Stimulated activated CD4-positive, alpha-beta T cell treated with anti-CD3 and anti-CD28 coated beads, TNF-alpha, amount 100 ng/mL, for 24 hours (primary cell): ENCODE results near the gene DPAGT1.
"Not testable (repeated sequence)": the region's sequence is repeated elsewhere in the genome, so short reads cannot be mapped to it uniquely, and the experiment has no call there.

Experiments
- DNase-seq, 3 experiments: peaks; one replicate each; pipeline ENCODE4 v3.0.0-alpha.2; 2020; ENCODE audit warnings: low read depth in 3 of 3

The DPAGT1 gene

DNA sequence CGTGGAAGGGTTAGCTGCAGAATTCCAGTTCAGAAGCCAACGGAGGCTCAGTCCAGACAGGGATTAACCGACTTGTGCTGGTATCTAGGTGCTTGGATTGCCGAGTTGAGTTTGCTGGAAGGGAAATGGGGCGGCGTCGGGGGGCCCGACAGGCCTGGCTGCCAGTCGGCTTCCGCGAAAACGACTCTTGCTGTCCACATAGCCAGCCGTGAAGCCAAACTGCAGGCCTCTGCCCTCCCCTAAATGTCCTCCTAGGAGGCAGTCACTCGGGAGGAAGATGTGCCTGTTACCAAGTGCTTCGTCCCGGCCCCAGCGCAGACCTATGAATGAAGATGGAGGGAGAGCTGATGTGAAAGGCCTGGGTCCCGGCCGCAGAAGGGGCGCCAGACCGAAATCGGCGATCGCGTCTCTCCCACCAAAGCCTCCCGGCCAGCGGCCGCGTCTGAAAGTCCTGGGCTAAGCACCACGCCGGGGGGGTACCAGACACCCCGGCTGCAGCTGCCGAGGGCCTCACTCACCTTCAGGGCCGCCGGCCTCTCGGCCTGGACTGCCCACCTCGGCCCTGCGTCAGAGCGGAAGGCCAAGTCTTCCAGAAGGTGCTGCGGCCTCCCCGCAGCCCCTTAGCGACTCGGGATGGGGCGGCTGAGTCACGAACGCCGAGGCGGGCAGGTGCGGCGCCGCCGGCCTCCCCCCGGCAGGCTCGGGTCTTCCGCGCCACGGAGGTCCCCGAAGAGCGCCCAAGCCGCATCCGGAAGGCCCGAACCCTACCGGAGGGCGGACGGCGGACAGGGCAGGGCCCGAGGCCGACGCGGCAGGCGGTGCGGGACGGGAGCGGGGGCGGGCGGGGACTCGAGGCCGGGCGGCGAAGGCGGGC, 7.5 kb downstream of the DPAGT1 start:
- peak in 1 of 3 experiments; percentile 40 for DNase-seq

- DNase-seq: no peak
Observed at GRCh38 chr11:119092880-119093842, 8.5 kb downstream of the DPAGT1 start.

GRCh38 chr11:119091966-119092879, 9.4 kb downstream of the DPAGT1 start:
- DNase-seq: no peak

GRCh38 chr11:119091178-119091577, 10.5 kb downstream of the DPAGT1 start:
- no peak for DNase-seq

- no peak for DNase-seq
Observed at GRCh38 chr11:119089319-119089718, 12.3 kb downstream of the DPAGT1 start.

- DNase-seq: no peak
Observed at GRCh38 chr11:119088406-119088805, 13.2 kb downstream of the DPAGT1 start.

- DNase-seq: no peak
Observed at GRCh38 chr11:119087747-119088241, 13.9 kb downstream of the DPAGT1 start.

DNA sequence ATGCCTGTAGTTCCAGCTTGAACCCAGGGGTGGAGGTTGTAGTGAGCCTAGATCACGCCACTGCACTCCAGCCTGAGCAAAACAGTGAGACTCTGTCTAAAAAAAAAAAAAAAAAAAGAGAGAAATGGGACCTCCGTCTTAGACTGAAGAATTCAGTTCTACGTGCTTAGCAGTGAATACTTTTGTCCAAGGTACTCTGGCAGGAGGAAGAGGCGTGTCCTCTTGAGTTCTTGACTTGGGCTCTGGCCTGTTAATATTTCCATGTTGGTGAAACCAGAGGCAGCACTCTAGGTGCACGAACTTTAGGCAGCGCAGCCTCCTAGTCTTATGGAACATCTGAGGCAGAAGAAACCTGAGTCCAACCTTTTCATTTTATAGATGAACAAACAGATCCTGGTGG, 14.5 kb downstream of the DPAGT1 start:
- no peak for DNase-seq

DNA sequence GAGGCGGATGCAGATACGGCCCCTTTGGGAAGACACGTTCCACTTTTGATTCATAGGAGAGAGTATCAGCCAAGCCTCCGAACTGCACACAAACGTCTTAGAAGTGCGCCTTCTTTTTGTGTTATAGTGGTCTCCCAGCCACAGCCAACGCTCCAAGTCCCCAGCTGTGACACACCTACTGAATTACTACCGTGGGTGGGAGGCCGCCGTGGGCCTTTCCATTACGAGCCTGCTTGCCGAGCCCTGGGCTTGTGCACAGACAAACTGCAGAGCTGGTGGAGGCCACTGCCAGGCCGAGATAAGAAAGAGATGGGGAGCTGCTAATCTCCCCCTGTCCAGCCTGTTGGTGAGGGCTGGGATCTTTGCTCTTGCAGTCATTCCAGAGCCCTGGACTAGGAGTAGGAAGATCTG, 16.2 kb downstream of the DPAGT1 start:
- DNase-seq: peak in 1 of 3 experiments; percentile 38

- peak; percentile 80 to 93 (median 86) for DNase-seq
Observed at GRCh38 chr11:119084663-119085436, 16.8 kb downstream of the DPAGT1 start, which contains the start of gene HMBS. TSS of gene HMBS (plus strand) at chr11:119084881. CDS start at chr11:119085034, 153 bp downstream.

GRCh38 chr11:119081682-119082260, 19.9 kb downstream of the DPAGT1 start:
- DNase-seq: no peak

DNA sequence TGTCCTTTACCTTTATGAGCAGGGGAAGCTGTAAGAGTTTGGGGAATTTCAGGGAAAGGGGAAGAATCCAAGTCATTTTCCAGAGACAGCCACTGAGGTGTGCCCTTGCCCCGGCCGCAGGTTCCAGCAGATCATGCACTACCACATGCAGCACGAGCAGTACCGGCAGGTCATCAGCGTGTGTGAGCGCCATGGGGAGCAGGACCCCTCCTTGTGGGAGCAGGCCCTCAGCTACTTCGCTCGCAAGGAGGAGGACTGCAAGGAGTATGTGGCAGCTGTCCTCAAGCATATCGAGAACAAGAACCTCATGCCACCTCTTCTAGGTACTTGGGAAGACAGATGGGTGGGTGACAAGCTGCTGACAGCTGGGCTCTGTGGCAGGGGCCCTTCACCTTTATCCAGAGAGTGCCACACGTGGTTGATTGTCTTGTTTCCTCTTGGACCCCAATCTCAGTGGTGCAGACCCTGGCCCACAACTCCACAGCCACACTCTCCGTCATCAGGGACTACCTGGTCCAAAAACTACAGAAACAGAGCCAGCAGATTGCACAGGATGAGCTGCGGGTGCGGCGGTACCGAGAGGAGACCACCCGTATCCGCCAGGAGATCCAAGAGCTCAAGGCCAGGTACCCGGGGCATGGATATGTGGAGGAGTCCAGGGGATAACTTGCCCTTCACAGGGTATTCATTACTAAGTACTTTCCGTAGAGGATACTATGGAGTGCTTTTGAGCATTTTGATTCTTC, 22.8 kb downstream of the DPAGT1 start:
- DNase-seq: no peak

DNA sequence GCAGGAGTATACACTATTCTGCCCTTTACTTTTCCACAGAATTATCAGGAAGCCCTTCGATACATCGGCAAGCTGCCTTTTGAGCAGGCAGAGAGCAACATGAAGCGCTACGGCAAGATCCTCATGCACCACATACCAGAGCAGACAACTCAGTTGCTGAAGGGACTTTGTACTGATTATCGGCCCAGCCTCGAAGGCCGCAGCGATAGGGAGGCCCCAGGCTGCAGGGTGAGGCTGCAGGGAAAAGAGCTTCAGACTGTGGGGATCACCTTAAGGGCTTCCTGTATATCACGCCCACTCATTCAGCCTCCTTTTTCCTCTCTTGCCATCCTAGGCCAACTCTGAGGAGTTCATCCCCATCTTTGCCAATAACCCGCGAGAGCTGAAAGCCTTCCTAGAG, 23.8 kb downstream of the DPAGT1 start:
- no peak for DNase-seq

- peak; percentile 95 to 99 (median 96) for DNase-seq
Observed at GRCh38 chr11:119067371-119068222, 34.1 kb downstream of the DPAGT1 start, which contains the start of gene VPS11. TSS of gene VPS11 (plus strand) at chr11:119067818. CDS start at chr11:119067824, 6 bp downstream.

GRCh38 chr11:119065369-119065768, 36.3 kb downstream of the DPAGT1 start:
- DNase-seq: no peak

- no peak for DNase-seq
Observed at GRCh38 chr11:119062779-119063178, 38.9 kb downstream of the DPAGT1 start.

DNA sequence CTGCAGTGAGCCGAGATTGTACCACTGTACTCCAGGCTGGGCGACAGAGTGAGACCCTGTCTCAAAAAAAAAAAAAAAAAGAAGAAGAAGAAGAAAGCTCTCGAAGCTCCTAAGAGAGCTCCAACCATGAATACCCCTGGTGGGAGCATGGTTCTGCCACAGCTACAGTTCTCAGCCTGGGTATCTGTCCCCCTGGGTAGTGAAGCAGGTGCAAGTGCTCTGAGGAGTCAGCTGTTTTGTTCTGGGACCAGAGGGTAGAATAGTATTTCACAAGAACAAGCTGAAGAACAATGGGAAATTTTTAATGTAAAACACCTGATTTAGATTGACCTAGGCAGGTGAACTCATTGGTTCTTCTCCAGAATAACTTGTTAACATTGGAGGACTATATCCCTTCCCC, 40.4 kb downstream of the DPAGT1 start:
- no peak for DNase-seq

- not testable (repeated sequence) for DNase-seq
Observed at GRCh38 chr11:119059128-119059527, 42.5 kb downstream of the DPAGT1 start.
